GM18519 (cell line): Measurements from ENCODE around the gene MLXIPL.
"Not testable (repeated sequence)": the region's sequence is repeated elsewhere in the genome, so short reads cannot be mapped to it uniquely, and the experiment has no call there.

ENCODE experiments used
- ATAC-seq: cut with Tn5 transposase; IDR thresholded peaks from one replicate; pipeline ENCODE4 v1.9.1; 2021; ENCODE audit warnings: mild to moderate bottlenecking, moderate library complexity; ENCODE audit not compliant: unreplicated experiment, low FRiP score

The MLXIPL gene

GRCh38 chr7:73646785-73647724 is 22.7 kb upstream of the MLXIPL start:
- no peak for ATAC-seq

- ATAC-seq, result no peak
These were observed 21.4 kb upstream of the MLXIPL start for GRCh38 chr7:73645643-73646174.

- ATAC-seq, result no peak
These were observed 20.5 kb upstream of the MLXIPL start for GRCh38 chr7:73644688-73645286.

- no peak for ATAC-seq
These were observed 18.5 kb upstream of the MLXIPL start for GRCh38 chr7:73642834-73643233.

- ATAC-seq, result no peak
These were observed 14.6 kb upstream of the MLXIPL start for GRCh38 chr7:73638911-73639310.

- ATAC-seq, result no peak
These were observed 11.3 kb upstream of the MLXIPL start for GRCh38 chr7:73635428-73636200.

- no peak for ATAC-seq
These were observed 9.5 kb upstream of the MLXIPL start for GRCh38 chr7:73633844-73634243.

- no peak for ATAC-seq
These were observed 9.0 kb upstream of the MLXIPL start for GRCh38 chr7:73633323-73633722.

- no peak for ATAC-seq
These were observed 7.2 kb upstream of the MLXIPL start for GRCh38 chr7:73631558-73631957.

- no peak for ATAC-seq
These were observed 4.2 kb upstream of the MLXIPL start for GRCh38 chr7:73628504-73628903.

GRCh38 chr7:73626814-73627213 is 2.5 kb upstream of the MLXIPL start:
- ATAC-seq, result no peak

GRCh38 chr7:73625276-73625675 is 954 bp upstream of the MLXIPL start:
- no peak for ATAC-seq

GRCh38 chr7:73624669-73625001 is 313 bp upstream of the MLXIPL start:
- ATAC-seq, result no peak

- no peak for ATAC-seq
These were observed 1.2 kb downstream of the MLXIPL start for GRCh38 chr7:73622909-73623797.

GRCh38 chr7:73622527-73622908 is 1.8 kb downstream of the MLXIPL start:
- no peak for ATAC-seq

GRCh38 chr7:73621168-73622063 is 2.9 kb downstream of the MLXIPL start:
- ATAC-seq, result no peak

- not testable (repeated sequence) for ATAC-seq
These were observed 4.9 kb downstream of the MLXIPL start for GRCh38 chr7:73619394-73619793.

- ATAC-seq, result no peak
These were observed 5.8 kb downstream of the MLXIPL start for GRCh38 chr7:73618538-73618937.

- ATAC-seq, result not testable (repeated sequence)
These were observed 6.8 kb downstream of the MLXIPL start for GRCh38 chr7:73617520-73617919.
